H9 (cell line): ENCODE measurements around the gene KRT12. TPM values are rescaled to one million over a fixed set of nuclear protein-coding genes. Genes with fewer than 3 reads are reported as not detected.

Experiments
- DNase-seq: peaks from one replicate; pipeline ENCODE4 v3.0.0-alpha.2; 2017
- H2AFZ ChIP-seq: one replicate; pipeline ENCODE4 v1.6.1; 2013; ENCODE audit warnings: mild to moderate bottlenecking, low read length, control low read depth, moderate library complexity
- H2AK5ac ChIP-seq: 2 replicates; pipeline ENCODE4 v1.6.1; 2013; ENCODE audit warnings: low read length, control low read depth, mixed read lengths; ENCODE audit not compliant: insufficient read length
- H2BK120ac ChIP-seq: one replicate; pipeline ENCODE4 v1.6.1; 2013; ENCODE audit warnings: low read depth, mild to moderate bottlenecking, low read length, control low read depth, inconsistent platforms; ENCODE audit not compliant: poor library complexity, severe bottlenecking
- H2BK12ac ChIP-seq: 2 replicates; pipeline ENCODE4 v1.6.1; 2013; ENCODE audit warnings: low read length, control low read depth, mixed read lengths, low read depth; ENCODE audit not compliant: insufficient read length
- H2BK15ac ChIP-seq: 2 replicates; pipeline ENCODE4 v1.6.1; 2013; ENCODE audit warnings: low read depth, low read length, control low read depth
- H2BK20ac ChIP-seq: one replicate; pipeline ENCODE4 v1.6.1; 2013; ENCODE audit warnings: low read depth, mild to moderate bottlenecking, low read length, control low read depth, inconsistent platforms; ENCODE audit not compliant: poor library complexity, severe bottlenecking
- H2BK5ac ChIP-seq: 2 replicates; pipeline ENCODE4 v1.6.1; 2013; ENCODE audit warnings: low read length, control low read depth, mixed read lengths; ENCODE audit not compliant: insufficient read length
- H3K14ac ChIP-seq: 2 replicates; pipeline ENCODE4 v1.6.1; 2013; ENCODE audit warnings: low read length, control low read depth; ENCODE audit not compliant: insufficient read depth
- H3K18ac ChIP-seq: 2 replicates; pipeline ENCODE4 v1.6.1; 2013; ENCODE audit warnings: low read depth, mild to moderate bottlenecking, mixed read lengths, low read length, control low read depth; ENCODE audit not compliant: insufficient read length
- H3K23ac ChIP-seq: 2 replicates; pipeline ENCODE4 v1.6.1; 2013; ENCODE audit warnings: low read length, control low read depth, mixed read lengths, low read depth; ENCODE audit not compliant: insufficient read length
- H3K23me2 ChIP-seq: 2 replicates; pipeline ENCODE4 v1.6.1; 2013; ENCODE audit warnings: low read depth, mild to moderate bottlenecking, mixed read lengths, low read length, control low read depth; ENCODE audit not compliant: insufficient read length, poor library complexity, severe bottlenecking
- H3K27ac ChIP-seq: 2 replicates; pipeline ENCODE4 v1.5.1; 2013; ENCODE audit warnings: low read length, control low read depth, mixed read lengths, low read depth; ENCODE audit not compliant: insufficient read length
- H3K27me3 ChIP-seq: 2 replicates; pipeline ENCODE4 v1.6.1; 2013; ENCODE audit warnings: low read length, control low read depth, inconsistent platforms; ENCODE audit not compliant: insufficient read depth
- H3K4ac ChIP-seq: 2 replicates; pipeline ENCODE4 v1.6.1; 2013; ENCODE audit warnings: low read depth, mild to moderate bottlenecking, control low read depth, inconsistent platforms, low read length, moderate library complexity
- H3K4me1 ChIP-seq: 2 replicates; pipeline ENCODE4 v1.6.1; 2013; ENCODE audit warnings: low read length, control low read depth, inconsistent platforms; ENCODE audit not compliant: insufficient read depth
- H3K4me2 ChIP-seq: 2 replicates; pipeline ENCODE4 v1.6.1; 2013; ENCODE audit warnings: low read length, control low read depth, mixed read lengths; ENCODE audit not compliant: insufficient read length, insufficient read depth
- H3K56ac ChIP-seq: 2 replicates; pipeline ENCODE4 v1.6.1; 2013; ENCODE audit warnings: low read depth, mild to moderate bottlenecking, mixed read lengths, low read length, control low read depth; ENCODE audit not compliant: insufficient read length
- H3K79me1 ChIP-seq: 2 replicates; pipeline ENCODE4 v1.6.1; 2013; ENCODE audit warnings: low read depth, mild to moderate bottlenecking, moderate library complexity, low read length, control low read depth, inconsistent platforms; ENCODE audit not compliant: insufficient read depth, poor library complexity, severe bottlenecking
- H3K79me2 ChIP-seq: 2 replicates; pipeline ENCODE4 v1.6.1; 2013; ENCODE audit warnings: low read length, control low read depth, inconsistent platforms; ENCODE audit not compliant: insufficient read depth
- H3K9ac ChIP-seq: 2 replicates; pipeline ENCODE4 v1.6.1; 2013; ENCODE audit warnings: low read length, control low read depth, mixed read lengths; ENCODE audit not compliant: insufficient read length; ENCODE audit errors: extremely low read depth
- H3K9me3 ChIP-seq: one replicate; pipeline ENCODE4 v1.6.1; 2013; ENCODE audit warnings: low read depth, low read length, inconsistent platforms; ENCODE audit not compliant: control insufficient read depth
- H3T11ph ChIP-seq: one replicate; pipeline ENCODE4 v1.6.1; 2013; ENCODE audit warnings: mild to moderate bottlenecking, low read length, control low read depth, inconsistent platforms
- H4K20me1 ChIP-seq: one replicate; pipeline ENCODE4 v1.6.1; 2013; ENCODE audit not compliant: control insufficient read depth, insufficient read length, insufficient read depth
- H4K5ac ChIP-seq: 2 replicates; pipeline ENCODE4 v1.6.1; 2013; ENCODE audit warnings: low read depth, mild to moderate bottlenecking, mixed read lengths, low read length, control low read depth; ENCODE audit not compliant: insufficient read length
- H4K8ac ChIP-seq: replicated peaks from 2 replicates; pipeline ENCODE4 v1.6.1; 2013; ENCODE audit warnings: low read length, control low read depth, mixed read lengths, low read depth; ENCODE audit not compliant: insufficient read length
- H4K91ac ChIP-seq: 2 replicates; pipeline ENCODE4 v1.6.1; 2013; ENCODE audit warnings: low read depth, mild to moderate bottlenecking, moderate library complexity, mixed read lengths, low read length, control low read depth; ENCODE audit not compliant: insufficient read length
- H3K27ac Mint-ChIP-seq, 3 experiments: 2 replicates in 2 of 3; 3 replicates in 1 of 3; pipeline ENCODE4 v1.8.0; 2020 to 2021; ENCODE audit warnings: mixed read lengths in 3 of 3, mild to moderate bottlenecking in 1 of 3, moderate library complexity in 1 of 3
- H3K27me3 Mint-ChIP-seq: 2 replicates; pipeline ENCODE4 v1.8.0; 2021; ENCODE audit warnings: low read depth, mild to moderate bottlenecking, moderate library complexity, mixed read lengths
- H3K36me3 Mint-ChIP-seq, 3 experiments: 2 replicates in 2 of 3; 3 replicates in 1 of 3; pipeline ENCODE4 v1.8.0; 2020 to 2021; ENCODE audit warnings: low read depth in 3 of 3, mixed read lengths in 3 of 3; ENCODE audit not compliant: insufficient read depth in 1 of 3
- H3K4me1 Mint-ChIP-seq, 2 experiments: 2 replicates each; pipeline ENCODE4 v1.8.0; 2020; ENCODE audit warnings: mixed read lengths in 2 of 2
- H3K4me3 Mint-ChIP-seq, 2 experiments: 2 replicates in 1 of 2; 3 replicates in 1 of 2; pipeline ENCODE4 v1.8.0; 2020 to 2021; ENCODE audit warnings: mild to moderate bottlenecking in 2 of 2, mixed read lengths in 2 of 2, moderate library complexity in 1 of 2
- H3K9me3 Mint-ChIP-seq, 2 experiments: 2 replicates in 1 of 2; 3 replicates in 1 of 2; pipeline ENCODE4 v1.8.0; 2020; ENCODE audit warnings: mild to moderate bottlenecking in 2 of 2, mixed read lengths in 2 of 2, moderate library complexity in 1 of 2
- CTCF ChIP-seq: fragments of 200-600 bp; sonication (generic); conservative IDR thresholded peaks from 3 replicates; pipeline ENCODE4 v1.8.0; 2021; ENCODE audit warnings: antibody characterized with exemption, mild to moderate bottlenecking
- WGBS: extraction: QIAGEN DNeasy Blood & Tissue Kit; methylation state at CpG from one replicate; pipeline ENCODE4 v1.1.7; 2013; ENCODE audit warnings: missing lambda C conversion rate, low lambda C conversion rate, mixed read lengths; ENCODE audit not compliant: insufficient read length; ENCODE audit errors: extremely low coverage; 5-methylcytosine and 5-hydroxymethylcytosine counted together
- total RNA-seq: library from RNA; stranded (reverse); gene quantifications from 2 replicates; pipeline ENCODE4 v1.2.1, GENCODE V29; 2021

Gene KRT12
- total RNA-seq, 1 experiment from 2014 or later = not detected

DNA sequence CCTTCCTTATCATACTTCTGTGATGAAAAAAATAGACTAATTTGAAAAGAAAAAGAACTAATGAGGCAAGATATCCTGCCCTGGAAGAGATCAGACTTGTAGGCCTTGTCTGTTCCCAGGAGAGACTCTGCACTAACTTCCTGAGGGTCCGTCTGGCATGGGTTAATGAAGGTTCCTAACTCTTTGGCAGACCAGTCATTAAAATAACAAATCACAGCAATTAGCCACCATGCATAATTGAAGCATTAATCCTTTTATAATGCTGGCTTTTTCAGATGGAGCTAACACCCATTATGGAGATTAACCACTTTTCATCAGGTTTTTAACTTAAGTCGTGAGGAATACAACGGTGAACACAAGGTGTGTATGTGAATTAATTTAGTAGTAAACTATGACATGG lies 34.2 kb downstream of the KRT12 start:
- H3K18ac ChIP-seq = no peak overlapping the region
- no peaks in the 10 kb centered on the region for H3K23me2 ChIP-seq
- no peaks in the 10 kb centered on the region for H4K20me1 ChIP-seq
- no peak overlapping the region for H2BK20ac ChIP-seq
- H3K79me1 ChIP-seq = no peaks in the 10 kb centered on the region
- TF ChIP-seq CTCF = no peak
- no peak overlapping the region for H2BK12ac ChIP-seq
- H2AK5ac ChIP-seq = no peak overlapping the region
- peaks cover 6 to 8% of the 10 kb centered on the region in 2 experiments for H3K4me1 Mint-ChIP-seq
- peaks cover 0 to 10% (median 0%) of the 10 kb centered on the region in 3 experiments; a peak in 3 of 7 replicates for H3K36me3 Mint-ChIP-seq
- H3K9ac ChIP-seq = no peak overlapping the region
- H3K4ac ChIP-seq = no peak overlapping the region
- no peaks in the 10 kb centered on the region for H3K79me2 ChIP-seq
- H3K4me2 ChIP-seq = no peak overlapping the region
- no peak overlapping the region for H3K27ac ChIP-seq
- H3K27me3 Mint-ChIP-seq = peaks cover 91% of the 10 kb centered on the region
- no peak overlapping the region for H3K23ac ChIP-seq
- no peak overlapping the region for H4K91ac ChIP-seq
- H3T11ph ChIP-seq = no peak overlapping the region
- no peak overlapping the region for H3K56ac ChIP-seq
- H3K4me3 Mint-ChIP-seq = no peak overlapping the region
- H3K9me3 ChIP-seq = no peaks in the 10 kb centered on the region
- H4K8ac ChIP-seq = no peak overlapping the region
- H3K27me3 ChIP-seq = peaks cover 8% of the 10 kb centered on the region; the same call in 1 of the 2 replicates
- H3K27ac Mint-ChIP-seq = no peak overlapping the region
- no peak overlapping the region for H4K5ac ChIP-seq
- H2BK120ac ChIP-seq = no peak overlapping the region
- no peak for DNase-seq
- no peak overlapping the region for H2AFZ ChIP-seq
- no peak overlapping the region for H2BK5ac ChIP-seq
- no CpG with 5 or more reads among the region's 3 CpGs for WGBS
- H2BK15ac ChIP-seq = no peak overlapping the region
- H3K14ac ChIP-seq = no peak overlapping the region
- no peaks in the 10 kb centered on the region for H3K4me1 ChIP-seq
- H3K9me3 Mint-ChIP-seq = no peaks in the 10 kb centered on the region
